GM12878 (cell line): ENCODE measurements around the gene NKAIN2.

Source experiments
- BCLAF1 ChIP-seq: fragments of 450-650 bp; IDR thresholded peaks from 2 replicates; pipeline ENCODE4 v1.6.1; 2017; ENCODE audit warnings: antibody characterized with exemption, mild to moderate bottlenecking, moderate library complexity
- CTCF ChIP-seq, 3 experiments: IDR thresholded peaks in 2 of 3; conservative IDR thresholded peaks in 1 of 3; 2 replicates each; pipeline ENCODE4 v1.5.1; 2011; ENCODE audit warnings: low read depth in 3 of 3, low read length in 3 of 3, mild to moderate bottlenecking in 3 of 3, control low read depth in 2 of 3, moderate library complexity in 2 of 3, inconsistent platforms in 1 of 3, mixed read lengths in 1 of 3; ENCODE audit not compliant: control insufficient read depth in 2 of 3, insufficient read depth in 1 of 3; ENCODE audit errors: extremely low read depth in 1 of 3
- NFYA ChIP-seq: IDR thresholded peaks from 2 replicates; pipeline ENCODE4 v1.6.1; 2011; ENCODE audit warnings: low read depth, mild to moderate bottlenecking, low read length, improper control_type of control experiment, borderline replicate concordance
- RFX5 ChIP-seq: IDR thresholded peaks from 2 replicates; pipeline ENCODE4 v1.6.1; 2011; ENCODE audit warnings: low read depth, low read length, improper control_type of control experiment
- WRNIP1 ChIP-seq: IDR thresholded peaks from 2 replicates; pipeline ENCODE4 v1.6.1; 2011; ENCODE audit warnings: low read depth, low read length, improper control_type of control experiment, borderline replicate concordance

- TF ChIP-seq NFYA = no peak
- no peak for TF ChIP-seq CTCF (IDR thresholded peaks at IDR 0.05 in 2 of 3, conservative IDR thresholded peaks at IDR 0.05 in 1 of 3; ENCODE audit: control insufficient read depth in 2 of 3, extremely low read depth in 1 of 3, insufficient read depth in 1 of 3, low read depth in 3 of 3, low read length in 3 of 3)
- no peak for TF ChIP-seq RFX5
- no peak for TF ChIP-seq BCLAF1
- TF ChIP-seq WRNIP1 = no peak
Observed at GRCh38 chr6:123771126-123771525, 32.5 kb upstream of the NKAIN2 start.
